ENCODE measurements around the gene SRGAP1. TPM values are rescaled to one million over a fixed set of nuclear protein-coding genes. Genes with fewer than 3 reads are reported as not detected.

The SRGAP1 gene
- total RNA-seq, 1 donor from 2014 or later, result 49.3 TPM

- Mint-ChIP-seq H3K4me3 (ENCODE audit: unreplicated experiment) (no peak overlapping the region), H3K9me3 (ENCODE audit: unreplicated experiment) (no peaks in the 10 kb centered on the region), H3K27me3 (ENCODE audit: unreplicated experiment) (peaks cover 2% of the 10 kb centered on the region), H3K36me3 (ENCODE audit: low read depth, unreplicated experiment) (peaks cover 28% of the 10 kb centered on the region), H3K4me1 (ENCODE audit: unreplicated experiment) (peaks cover 14% of the 10 kb centered on the region), H3K27ac (ENCODE audit: unreplicated experiment) (no peak overlapping the region)
- no peak for TF ChIP-seq CTCF (IDR thresholded peaks at IDR 0.05; ENCODE audit: unreplicated experiment)
- DNase-seq (ENCODE audit: low spot score), result no peak
These were observed 191.9 kb downstream of the SRGAP1 start for GRCh38 chr12:64036414-64036813.

- Mint-ChIP-seq H3K36me3 (ENCODE audit: low read depth, unreplicated experiment) (peaks cover 19% of the 10 kb centered on the region), H3K9me3 (ENCODE audit: unreplicated experiment) (no peaks in the 10 kb centered on the region), H3K27ac (ENCODE audit: unreplicated experiment) (peak overlapping the region; percentile 50), H3K4me3 (ENCODE audit: unreplicated experiment) (no peak overlapping the region), H3K4me1 (ENCODE audit: unreplicated experiment) (peaks cover 9% of the 10 kb centered on the region), H3K27me3 (ENCODE audit: unreplicated experiment) (peaks cover 2% of the 10 kb centered on the region)
- TF ChIP-seq CTCF (IDR thresholded peaks at IDR 0.05; ENCODE audit: unreplicated experiment), result no peak
- no peak for DNase-seq (ENCODE audit: low spot score)
These were observed 194.9 kb downstream of the SRGAP1 start for GRCh38 chr12:64039281-64039871.

- Mint-ChIP-seq H3K27ac (ENCODE audit: unreplicated experiment) (no peak overlapping the region), H3K36me3 (ENCODE audit: low read depth, unreplicated experiment) (peaks cover 19% of the 10 kb centered on the region), H3K4me1 (ENCODE audit: unreplicated experiment) (peaks cover 9% of the 10 kb centered on the region), H3K27me3 (ENCODE audit: unreplicated experiment) (no peaks in the 10 kb centered on the region), H3K4me3 (ENCODE audit: unreplicated experiment) (no peak overlapping the region), H3K9me3 (ENCODE audit: unreplicated experiment) (no peaks in the 10 kb centered on the region)
- no peak for DNase-seq (ENCODE audit: low spot score)
- TF ChIP-seq CTCF (IDR thresholded peaks at IDR 0.05; ENCODE audit: unreplicated experiment), result no peak
These were observed 198.4 kb downstream of the SRGAP1 start for GRCh38 chr12:64042911-64043310.

- no peak for DNase-seq (ENCODE audit: low spot score)
- TF ChIP-seq CTCF (IDR thresholded peaks at IDR 0.05; ENCODE audit: unreplicated experiment), result no peak
- Mint-ChIP-seq H3K27me3 (ENCODE audit: unreplicated experiment) (no peaks in the 10 kb centered on the region), H3K9me3 (ENCODE audit: unreplicated experiment) (no peaks in the 10 kb centered on the region), H3K36me3 (ENCODE audit: low read depth, unreplicated experiment) (peaks cover 31% of the 10 kb centered on the region), H3K27ac (ENCODE audit: unreplicated experiment) (no peak overlapping the region), H3K4me3 (ENCODE audit: unreplicated experiment) (no peak overlapping the region), H3K4me1 (ENCODE audit: unreplicated experiment) (peaks cover 6% of the 10 kb centered on the region)
These were observed 199.7 kb downstream of the SRGAP1 start for GRCh38 chr12:64044191-64044590.

GRCh38 chr12:64051057-64051456, 206.6 kb downstream of the SRGAP1 start:
- Mint-ChIP-seq H3K4me3 (ENCODE audit: unreplicated experiment) (peak overlapping the region; percentile 40), H3K4me1 (ENCODE audit: unreplicated experiment) (peaks cover 10% of the 10 kb centered on the region), H3K27me3 (ENCODE audit: unreplicated experiment) (peaks cover 1% of the 10 kb centered on the region), H3K36me3 (ENCODE audit: low read depth, unreplicated experiment) (peaks cover 42% of the 10 kb centered on the region), H3K9me3 (ENCODE audit: unreplicated experiment) (no peaks in the 10 kb centered on the region), H3K27ac (ENCODE audit: unreplicated experiment) (no peak overlapping the region)
- TF ChIP-seq CTCF (IDR thresholded peaks at IDR 0.05; ENCODE audit: unreplicated experiment), result no peak
- no peak for DNase-seq (ENCODE audit: low spot score)

Data from endothelial cell (in vitro differentiated cells).